ENCODE measurements around the gene RABAC1. TPM values are rescaled to one million over a fixed set of nuclear protein-coding genes. Genes with fewer than 3 reads are reported as not detected.
"Not testable (repeated sequence)": the region's sequence is repeated elsewhere in the genome, so short reads cannot be mapped to it uniquely, and the experiment has no call there.

RABAC1 gene
- total RNA-seq, 1 experiment from 2014 or later: 235 TPM

DNA sequence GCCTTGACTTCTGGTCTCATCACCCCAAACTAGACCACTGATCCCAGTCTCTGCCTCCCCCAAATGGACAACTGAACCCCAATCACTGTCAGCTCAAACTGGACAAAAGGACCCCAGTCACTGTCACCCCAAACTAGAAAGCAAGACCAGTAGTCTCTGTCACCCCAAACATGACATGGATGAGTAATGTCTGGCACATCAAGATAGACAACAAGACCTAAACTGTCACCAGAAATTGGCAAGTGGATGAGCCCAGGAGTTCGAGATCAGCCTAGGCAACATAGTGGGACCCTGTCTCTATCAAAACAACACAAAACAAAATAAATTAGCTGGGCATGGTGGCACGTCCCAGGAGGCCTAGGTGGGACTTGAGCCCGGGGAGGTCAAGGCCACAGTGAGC lies 12.0 kb downstream of the RABAC1 start:
- DNase-seq (ENCODE audit: low read depth): no peak

DNA sequence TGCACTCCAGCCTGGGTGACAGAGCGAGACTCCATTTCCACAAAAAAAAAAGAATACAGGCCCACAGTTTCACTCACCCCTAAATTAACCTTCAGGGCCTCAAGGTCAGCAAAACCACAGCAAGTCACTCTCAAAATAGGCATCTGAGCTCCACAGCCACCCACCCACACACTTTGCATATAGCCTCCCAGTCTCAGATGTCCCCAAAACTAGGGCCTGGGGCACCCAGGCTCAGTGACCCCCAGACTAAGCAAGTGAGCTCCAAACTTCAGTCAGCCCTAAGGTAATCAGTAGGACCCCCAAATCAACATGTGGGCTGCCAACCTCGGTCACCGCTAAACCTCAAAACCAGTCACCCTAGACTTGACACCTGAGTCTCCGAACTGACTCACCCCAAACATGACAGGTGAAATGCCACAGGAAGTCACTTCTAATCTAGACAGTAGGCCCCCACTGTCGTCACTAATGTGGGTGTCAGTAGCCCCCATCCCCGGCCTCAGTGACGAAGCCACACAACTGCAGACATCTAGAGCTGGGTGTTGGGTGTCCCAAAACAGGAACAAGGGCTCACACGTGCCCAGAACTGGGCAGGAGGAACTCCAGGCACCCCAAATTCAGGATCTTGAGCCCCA lies 13.9 kb downstream of the RABAC1 start:
- no peak for DNase-seq (ENCODE audit: low read depth)

DNA sequence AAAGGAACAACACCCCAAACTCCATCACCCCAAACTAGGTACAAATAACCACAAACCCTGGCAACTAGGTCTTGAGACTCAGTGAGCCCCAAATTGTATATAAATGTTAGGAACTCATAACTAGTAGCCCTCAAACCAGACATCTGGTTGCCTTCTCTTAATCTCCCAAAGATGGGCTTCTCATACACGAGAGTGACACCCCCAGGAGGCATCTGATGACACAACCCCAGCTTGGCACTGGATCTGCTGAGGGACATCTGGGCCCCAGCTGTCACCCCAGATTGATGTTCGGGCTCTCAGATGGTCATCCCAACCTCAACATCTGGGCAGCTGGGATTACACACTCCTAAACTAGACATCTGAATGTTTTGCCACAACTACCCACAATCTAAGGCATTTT lies 14.8 kb downstream of the RABAC1 start:
- DNase-seq (ENCODE audit: low read depth): peak; percentile 64

DNA sequence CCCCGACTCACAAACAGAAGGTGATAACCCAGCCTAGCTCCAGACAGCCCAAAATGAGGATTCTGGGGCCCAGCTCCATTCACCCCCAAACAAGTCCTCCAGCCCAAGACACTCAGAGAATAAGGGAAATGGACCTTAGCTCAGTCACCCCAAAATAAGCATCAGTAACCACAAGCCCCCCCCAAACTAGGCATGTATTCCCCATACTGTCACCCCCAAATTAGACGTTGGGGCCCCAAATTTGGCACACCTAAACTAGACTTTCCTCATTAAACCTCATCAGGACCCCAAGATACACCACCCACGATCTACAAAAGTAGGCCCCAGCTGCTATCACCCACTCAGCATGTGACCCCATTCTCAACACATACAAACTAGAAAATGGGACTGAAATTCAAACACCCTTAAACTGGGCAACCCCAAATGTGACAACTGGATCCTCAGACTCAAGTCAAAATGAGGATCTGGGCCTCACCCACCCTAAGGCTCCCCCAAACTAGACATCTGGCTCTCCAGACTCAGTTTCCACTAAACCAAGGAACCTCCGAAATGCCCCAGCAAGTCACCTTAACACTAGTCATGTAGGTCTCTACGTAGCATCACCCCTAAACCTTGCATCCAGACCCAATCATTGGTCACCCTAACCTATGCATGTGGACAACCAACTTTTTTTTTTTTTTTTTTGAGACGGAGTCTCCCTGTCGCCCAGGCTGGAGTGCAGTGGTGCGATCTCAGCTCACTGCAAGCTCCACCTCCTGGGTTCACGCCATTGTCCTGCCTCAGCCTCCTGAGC lies 17.5 kb downstream of the RABAC1 start:
- DNase-seq (ENCODE audit: low read depth): no peak

DNA sequence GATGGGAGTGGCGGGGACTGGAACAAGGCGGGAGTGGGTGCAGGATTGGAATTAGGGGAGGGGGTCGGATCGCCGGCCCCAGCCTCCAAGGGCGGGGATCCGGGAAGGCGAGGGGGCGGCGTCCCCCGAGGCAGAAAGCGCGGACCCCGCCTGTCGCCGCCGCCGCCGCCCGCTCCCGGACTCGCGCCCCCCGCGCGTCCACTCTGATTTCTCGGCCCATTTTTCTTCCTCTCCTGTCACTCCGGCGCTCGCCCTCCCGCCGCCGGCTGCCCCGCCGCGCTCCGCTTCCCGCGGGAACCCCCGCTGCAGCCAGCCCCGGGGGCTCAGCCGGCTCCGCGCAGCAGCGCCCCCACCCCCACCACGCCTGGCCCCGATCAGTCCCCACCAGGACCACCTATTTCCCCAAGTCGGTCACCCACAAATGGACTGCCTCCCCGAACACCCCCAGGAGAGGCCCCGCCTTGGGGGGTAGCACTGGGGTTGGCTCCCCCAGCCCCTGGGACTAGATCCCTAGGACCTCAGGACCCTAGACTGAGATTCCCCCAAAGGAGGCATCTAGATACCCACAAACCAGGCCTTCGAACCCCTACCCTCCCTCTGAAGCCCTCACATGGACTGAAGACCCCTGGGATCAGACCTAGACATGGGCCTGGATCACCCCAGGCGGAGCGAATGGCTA lies 18.3 kb downstream of the RABAC1 start:
- DNase-seq (ENCODE audit: low read depth): no peak

DNA sequence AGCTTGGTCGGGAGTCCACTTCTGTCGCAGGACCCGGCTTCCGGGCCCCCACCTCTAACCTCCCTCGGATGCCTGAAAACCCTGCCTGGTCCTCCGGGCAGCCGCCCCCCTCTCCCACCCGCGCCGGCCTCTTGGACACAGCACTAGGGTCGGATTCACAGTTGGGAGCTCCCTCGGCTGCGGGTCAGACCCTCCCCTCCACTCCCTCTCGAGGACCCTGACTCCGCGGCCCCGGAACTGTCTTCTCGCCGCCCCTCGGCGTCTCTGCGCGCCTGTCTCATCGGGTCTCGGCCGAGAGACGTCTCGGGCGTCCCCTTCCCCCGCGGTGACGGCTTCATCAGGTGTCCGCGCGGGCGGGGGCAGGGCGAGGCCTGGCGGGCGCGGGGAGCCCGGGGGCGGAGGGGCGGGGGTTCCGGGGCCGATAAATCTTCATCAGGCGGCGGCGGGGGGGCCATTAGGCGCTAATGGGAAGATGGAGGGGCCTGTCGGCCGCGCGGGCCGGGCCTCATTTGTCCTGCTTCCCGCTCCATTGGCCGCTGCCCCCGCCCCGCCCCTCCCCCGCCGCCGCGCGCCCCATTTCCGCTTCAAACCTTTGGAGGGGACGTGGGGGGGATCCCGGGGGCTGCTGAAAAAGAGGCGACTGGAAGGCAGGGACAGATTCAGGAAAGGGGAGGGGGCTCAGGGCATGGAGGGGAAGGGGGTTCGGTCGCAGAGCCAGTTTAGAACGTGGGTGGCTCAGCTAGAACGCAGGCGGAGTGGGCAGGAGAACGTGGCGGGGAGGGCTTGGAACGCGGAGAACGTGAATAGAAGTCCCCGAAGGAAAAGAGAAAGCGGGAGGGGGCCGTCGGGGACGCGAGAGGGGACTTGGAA lies 19.0 kb downstream of the RABAC1 start:
- DNase-seq (ENCODE audit: low read depth): no peak

DNA sequence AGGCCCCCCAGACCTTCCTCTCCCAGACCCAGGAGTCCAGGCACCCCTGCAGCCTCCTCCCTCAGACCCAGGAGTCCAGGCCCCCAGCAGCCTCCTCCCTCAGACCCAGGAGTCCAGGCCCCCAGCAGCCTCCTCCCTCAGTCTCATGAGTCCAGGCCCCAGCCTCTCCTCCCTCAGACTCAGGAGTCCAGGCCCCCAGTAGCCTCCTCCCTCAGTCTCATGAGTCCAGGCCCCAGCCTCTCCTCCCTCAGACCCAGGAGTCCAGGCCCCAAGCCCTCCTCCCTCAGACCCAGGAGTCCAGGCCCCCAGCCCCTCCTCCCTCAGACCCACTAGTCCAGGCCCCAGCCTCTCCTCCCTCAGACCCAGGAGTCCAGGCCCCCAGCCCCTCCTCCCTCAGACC lies 19.9 kb downstream of the RABAC1 start:
- DNase-seq (ENCODE audit: low read depth): not testable (repeated sequence)

DNA sequence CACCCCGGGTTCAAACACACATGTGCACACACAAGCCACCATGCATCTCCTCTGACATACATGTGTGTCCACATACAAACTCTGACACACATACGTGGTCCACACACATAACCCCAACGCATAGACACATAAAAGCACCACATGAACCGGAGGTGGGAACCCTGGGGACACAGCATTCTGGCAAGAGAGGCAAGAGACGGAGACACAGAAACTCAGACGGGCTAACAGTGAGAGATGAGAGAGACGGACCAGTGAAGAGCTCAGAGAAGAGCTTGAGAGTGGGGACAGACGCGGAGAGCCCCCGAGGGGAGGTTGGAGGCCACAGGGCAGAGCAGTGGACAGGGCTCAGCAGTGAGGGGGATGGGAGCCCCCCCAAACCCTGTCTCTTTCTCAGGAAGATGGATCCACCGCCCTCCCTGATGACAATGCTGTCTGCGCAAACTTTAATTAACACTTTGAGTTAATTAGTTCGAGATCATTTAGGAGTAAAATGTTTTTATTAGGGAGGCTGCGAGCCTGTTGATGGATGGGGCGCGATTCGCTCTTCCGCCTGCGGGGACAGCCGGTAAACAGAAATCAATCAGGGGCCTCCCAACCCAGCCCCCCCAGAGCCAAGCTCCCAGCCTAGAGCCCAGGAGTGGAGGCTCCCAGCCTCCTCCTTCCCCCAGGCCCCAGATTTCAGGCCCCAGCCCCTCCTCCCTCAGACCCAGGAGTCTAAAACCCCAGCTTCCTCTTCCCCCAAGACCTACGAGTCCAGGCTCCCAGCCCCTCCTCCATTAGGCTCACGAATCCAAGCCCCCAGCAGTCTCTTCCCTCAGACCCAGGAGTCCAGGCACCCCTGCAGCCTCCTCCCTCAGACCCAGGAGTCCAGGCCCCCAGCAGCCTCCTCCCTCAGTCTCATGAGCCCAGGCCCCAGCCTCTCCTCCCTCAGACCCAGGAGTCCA lies 21.3 kb downstream of the RABAC1 start:
- no peak for DNase-seq (ENCODE audit: low read depth)

DNA sequence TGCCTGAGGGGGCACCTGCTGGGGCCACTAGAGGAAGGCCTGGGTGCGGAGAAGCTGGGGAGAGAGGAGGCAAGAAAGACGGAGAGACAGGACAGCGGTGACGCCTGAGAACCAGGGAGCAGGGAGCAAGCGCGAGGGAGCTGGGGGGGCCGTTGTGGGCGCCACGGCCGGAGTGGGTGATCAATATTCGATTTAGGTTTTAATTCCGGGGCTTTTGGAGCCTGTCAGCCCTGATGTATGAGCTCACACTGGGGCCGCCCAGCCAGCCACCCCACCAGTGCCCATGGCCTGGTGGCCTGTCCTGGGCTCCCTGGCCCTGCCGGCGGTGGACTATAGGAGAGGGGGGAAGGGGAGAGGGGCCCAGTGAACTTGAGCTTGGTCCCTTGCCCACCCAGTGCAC lies 22.2 kb downstream of the RABAC1 start:
- no peak for DNase-seq (ENCODE audit: low read depth)

DNA sequence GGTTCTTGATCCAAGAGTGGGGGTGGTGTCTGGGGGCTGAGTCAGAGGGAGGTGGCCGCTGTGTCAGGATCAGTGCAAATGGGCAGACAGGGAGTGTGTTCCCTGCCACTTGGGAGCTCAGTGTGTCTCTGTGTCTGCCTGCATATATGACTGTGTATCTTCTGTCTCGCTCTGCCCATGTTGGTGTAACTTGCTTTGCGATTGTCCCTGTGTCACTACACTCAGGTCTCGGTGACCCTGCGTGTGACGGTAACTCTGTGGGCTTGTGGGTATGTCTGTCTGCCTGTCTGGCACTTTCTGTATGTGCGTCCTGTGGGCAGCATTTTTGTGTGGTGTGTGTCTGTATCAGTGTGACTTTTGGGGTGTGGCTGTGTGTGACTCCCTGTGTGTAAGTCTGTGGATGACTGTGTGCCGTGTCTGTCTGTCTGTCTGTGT lies 22.7 kb downstream of the RABAC1 start:
- DNase-seq (ENCODE audit: low read depth): no peak

DNA sequence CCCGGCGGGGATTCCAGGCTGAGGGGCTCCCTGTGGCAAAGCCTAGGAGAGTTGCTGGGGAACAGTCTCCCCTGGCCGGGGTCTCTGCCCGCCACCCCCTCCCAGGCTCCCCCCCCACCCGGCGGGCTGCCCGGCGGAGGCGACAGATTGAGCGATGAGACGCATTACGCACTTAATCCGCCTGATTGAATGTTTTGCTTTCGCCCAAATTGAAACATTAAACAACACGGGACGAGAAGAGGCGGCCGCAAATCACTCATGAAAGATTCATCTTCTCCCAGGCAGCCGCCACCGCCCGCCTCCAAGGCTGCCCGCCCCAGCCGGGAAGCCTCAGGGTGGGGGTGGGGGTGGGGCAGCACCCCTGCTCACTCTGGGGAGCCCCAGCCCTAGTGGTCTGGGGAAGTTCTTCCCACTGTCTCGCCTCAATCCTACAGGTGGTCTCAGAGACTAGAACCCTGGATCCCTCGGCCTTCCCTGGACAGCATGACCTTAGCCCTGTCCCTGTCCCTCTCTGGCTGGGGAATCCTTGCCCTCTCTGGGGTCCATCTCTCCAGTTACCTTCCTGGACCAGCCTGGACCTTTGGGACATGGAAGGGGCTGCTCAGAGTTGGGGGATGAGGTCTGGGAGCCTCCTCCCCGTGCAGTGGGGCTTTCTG lies 23.2 kb downstream of the RABAC1 start:
- DNase-seq (ENCODE audit: low read depth): no peak

DNA sequence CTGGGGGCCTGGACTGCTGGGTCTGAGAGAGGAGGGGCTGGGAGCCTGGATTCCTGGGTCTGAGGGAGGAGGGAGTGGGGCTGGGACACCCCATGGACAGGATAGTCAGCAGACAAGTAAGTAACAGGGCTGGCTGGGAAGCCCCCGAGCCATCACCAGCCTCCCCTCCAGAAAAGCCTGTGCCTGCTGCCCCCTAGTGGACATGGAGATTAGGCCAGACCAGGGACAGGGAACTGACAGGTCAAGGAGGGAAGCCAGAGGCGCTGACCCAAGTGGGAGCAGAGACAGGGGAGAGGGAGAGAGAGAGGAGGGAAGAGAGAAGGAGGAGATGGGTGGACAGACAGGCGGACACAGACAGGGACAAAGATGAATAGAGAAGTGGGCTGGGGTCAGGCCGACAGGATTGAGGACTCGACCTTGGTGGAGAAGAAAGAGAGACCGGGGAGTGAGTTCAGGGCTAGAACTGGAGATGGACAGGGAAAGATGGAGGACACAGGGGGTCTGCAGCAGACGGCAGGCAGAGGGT lies 24.2 kb downstream of the RABAC1 start:
- DNase-seq (ENCODE audit: low read depth): peak; percentile 61

DNA sequence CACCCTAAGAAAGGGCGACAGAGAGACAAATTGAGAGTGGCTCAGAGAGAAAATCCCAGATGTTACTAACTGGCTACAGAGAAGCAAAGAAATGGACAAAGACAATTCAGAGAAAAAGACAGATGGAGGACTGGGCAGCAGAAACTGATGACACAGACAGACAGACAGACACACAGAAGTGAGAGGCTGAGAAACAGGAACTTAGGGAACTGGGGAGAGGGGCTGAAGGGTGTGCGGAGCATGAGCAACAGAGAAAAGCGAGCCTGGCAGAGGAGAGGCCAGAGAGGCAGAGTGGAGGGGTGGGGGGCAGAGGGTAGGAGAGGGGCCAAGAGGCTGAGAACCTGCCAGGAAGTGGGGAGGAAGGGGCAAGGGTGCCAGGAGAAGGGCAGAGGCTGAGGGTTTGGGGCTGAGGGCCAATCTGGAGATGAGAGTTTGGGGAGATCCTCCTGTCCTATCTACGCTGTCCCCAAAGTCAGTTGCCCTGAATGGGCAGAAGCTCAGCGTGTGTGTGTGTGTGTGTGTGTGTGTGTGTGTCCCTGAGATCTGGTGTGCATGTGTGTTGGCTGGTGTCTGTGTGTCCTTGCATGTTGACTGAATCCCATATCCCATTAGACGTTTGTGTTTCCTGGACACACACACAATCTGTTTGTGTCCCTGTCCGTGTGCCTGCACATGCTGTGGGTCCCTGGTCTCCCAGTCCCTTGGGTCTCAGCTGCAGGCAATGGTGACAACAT lies 25.3 kb downstream of the RABAC1 start:
- DNase-seq (ENCODE audit: low read depth): no peak

DNA sequence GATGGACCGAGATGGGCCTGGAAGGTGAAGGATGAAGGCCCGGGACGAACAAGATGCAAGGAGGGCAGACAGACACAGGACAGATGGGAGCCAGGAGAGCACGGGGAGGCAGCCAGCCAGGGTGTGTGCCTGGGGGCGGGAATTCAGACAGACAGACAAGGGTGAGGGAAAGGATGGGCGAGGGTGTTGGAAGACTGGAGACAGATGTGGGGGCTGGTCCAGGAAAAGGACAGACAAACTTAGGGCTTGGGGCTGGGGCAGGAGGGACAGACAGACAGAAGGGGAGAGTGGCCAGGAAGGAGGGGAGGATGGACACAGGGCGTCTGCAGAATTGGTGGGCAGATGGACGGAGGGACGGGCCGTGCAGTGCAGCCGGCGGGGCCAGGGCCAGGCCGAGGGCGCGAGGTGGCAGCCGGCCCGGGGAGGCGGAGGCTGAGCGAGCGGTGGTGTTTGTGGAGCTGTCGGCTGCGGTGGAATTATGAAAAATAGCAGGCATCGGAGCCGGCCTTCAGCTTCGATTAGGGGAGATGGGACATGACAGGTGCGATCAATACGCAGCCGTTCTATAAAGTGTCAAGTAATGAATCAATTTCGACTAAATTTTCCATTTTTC lies 26.3 kb downstream of the RABAC1 start:
- no peak for DNase-seq (ENCODE audit: low read depth)

DNA sequence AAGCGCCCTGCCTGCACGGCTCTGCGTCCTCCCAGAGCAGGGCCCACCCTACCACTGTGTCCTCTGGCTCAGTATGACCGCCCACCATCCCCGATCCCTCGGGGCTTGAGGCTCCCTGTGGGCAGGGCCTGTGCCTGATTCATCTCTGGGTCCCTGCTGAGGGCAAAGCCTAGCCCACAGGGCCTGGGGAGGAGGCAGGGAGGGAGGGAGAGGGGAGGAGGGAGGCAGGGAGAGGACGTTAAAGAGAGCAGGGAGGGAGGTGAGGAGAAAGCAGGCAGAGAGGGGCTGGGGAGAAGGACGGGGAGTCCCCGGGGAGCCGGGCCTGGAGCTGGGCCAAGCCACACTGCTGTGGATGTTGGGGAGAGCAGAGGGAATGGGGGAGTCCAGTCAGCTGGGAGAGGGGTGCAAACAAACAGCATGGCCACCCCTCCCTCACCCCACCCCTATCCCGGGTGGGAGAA lies 26.8 kb downstream of the RABAC1 start:
- no peak for DNase-seq (ENCODE audit: low read depth)

DNA sequence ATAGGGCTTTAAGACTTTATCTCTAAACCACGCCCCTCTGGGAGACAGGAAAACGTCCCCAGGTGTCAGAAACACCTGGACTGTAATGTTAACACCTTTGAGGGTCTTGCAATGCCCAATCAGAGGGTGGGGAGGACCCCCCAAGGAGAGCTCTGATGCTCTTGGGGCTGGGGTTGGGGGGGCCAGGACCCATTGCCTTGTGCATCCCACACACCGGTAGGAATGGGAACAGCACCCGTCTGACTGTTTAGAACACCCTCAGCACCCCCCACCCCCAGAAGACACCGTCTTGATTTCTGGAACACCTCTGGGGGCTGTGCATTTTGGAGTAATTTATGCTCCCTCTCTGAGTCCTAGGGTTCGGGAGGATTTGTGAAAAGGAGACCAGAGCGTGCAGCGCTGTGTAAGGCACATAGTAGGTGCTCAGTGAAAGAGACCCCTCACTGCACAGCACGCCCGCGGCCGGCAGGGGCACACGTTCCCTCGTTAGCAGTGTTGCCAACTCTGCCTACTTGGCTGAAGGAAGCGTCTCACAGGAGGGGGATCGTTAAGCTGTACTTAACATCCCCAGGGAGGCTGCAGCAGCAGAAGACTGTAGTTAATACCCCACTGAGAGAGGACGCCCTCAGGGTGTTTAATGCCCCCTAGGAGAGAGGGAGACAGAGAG lies 28.1 kb downstream of the RABAC1 start:
- DNase-seq (ENCODE audit: low read depth): no peak

DNA sequence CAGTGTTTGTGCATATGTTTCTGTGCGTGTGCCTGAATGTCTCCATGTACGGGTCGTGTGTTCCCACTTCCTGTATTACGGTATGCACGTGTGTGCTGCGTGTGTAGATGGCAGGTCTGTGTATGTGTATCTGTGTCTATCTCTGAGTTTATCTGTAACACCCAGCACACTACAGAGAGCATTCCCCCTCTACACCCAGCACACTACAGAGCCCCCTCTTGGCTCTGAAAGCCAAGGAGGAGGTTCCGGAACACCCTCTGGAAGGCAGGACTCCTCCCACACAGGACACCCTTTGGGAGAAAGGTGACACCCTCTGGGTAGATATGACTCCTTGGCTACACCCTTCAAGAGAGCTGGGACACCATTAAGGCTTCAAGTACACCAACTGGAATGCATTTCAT lies 28.8 kb downstream of the RABAC1 start:
- no peak for DNase-seq (ENCODE audit: low read depth)

DNA sequence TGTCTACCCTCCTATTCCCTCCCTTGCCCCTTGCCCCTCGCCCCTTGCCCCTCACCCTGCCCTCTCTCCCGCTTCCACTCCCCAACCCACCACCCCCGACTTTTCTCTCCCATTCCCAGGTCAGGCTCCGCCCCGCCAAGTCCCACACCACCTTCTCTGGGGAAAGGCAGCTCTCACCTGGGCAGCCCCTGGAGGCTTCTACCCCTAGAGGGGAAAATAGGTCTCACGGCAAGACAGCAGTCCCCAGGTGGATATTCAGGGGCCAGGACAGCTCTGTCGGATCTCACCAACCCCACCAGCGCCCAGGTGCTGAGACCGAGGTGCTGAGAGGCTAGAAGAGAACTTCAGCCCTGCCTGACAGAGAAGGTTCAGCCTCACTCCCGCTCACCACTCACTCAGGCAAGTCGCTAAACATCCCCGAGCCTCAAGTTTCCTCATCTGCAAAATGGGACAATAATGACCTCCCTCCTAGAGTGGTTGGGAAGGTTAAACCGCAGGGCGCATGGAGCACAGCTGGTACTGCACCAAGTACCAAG lies 29.5 kb downstream of the RABAC1 start:
- no peak for DNase-seq (ENCODE audit: low read depth)
